ENCODE data around the gene TIGD1. TPM values are rescaled to one million over a fixed set of nuclear protein-coding genes. Genes with fewer than 3 reads are reported as not detected.

The TIGD1 gene
- total RNA-seq, 4 donors from 2014 or later, result 1.2 to 7.1 (median 3.2) TPM

DNA sequence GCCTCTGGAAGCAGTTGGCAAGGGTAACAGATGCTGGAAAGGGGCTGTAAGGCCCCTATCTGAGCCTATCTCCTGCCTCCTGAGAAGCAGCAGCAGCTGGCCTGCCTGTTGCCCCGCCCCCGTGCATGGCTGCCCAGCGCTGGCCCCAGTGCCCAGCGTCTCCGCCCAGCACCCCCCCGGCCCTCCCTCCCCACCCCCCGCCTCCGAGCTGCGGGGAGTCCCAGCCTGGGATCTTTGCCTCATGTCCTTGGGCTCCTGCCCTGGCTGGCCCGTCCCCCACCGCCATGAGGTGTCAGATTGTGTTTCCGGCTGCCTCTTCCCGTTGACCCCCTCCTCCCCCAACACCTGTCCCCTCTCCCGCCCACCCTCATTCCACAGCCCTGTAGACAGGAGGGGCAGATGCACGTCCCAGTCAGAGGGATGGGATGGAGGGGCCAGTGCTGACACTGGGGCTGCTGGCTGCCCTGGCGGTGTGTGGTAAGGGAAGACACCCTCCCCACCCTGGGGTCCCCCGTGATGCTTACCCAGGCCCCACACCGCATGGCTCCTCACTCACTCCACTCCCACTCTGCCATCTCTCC lies 24.5 kb downstream of the TIGD1 start, which contains the start of gene CHRND:
CHRND (plus strand) TSS at position 370 of the 581 bp plus-strand sequence; CDS start at position 426, 56 bp downstream.
- intact Hi-C loops (cut with DNase I), result no loop called here
- Histone ChIP-seq H3K9me3 (no peaks in the 10 kb centered on the region), H3K4me1 (peaks cover 17 to 39% (median 26%) of the 10 kb centered on the region in 3 donors), H3K36me3 (no peaks in the 10 kb centered on the region), H3K27me3 (peaks cover 19 to 81% (median 23%) of the 10 kb centered on the region in 4 donors), H3K4me3 (no peak within 1 kb of the TSS), H3K27ac (no peak within 1 kb of the TSS)
- TF ChIP-seq, protein P1, sequence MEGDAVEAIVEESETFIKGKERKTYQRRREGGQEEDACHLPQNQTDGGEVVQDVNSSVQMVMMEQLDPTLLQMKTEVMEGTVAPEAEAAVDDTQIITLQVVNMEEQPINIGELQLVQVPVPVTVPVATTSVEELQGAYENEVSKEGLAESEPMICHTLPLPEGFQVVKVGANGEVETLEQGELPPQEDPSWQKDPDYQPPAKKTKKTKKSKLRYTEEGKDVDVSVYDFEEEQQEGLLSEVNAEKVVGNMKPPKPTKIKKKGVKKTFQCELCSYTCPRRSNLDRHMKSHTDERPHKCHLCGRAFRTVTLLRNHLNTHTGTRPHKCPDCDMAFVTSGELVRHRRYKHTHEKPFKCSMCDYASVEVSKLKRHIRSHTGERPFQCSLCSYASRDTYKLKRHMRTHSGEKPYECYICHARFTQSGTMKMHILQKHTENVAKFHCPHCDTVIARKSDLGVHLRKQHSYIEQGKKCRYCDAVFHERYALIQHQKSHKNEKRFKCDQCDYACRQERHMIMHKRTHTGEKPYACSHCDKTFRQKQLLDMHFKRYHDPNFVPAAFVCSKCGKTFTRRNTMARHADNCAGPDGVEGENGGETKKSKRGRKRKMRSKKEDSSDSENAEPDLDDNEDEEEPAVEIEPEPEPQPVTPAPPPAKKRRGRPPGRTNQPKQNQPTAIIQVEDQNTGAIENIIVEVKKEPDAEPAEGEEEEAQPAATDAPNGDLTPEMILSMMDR (IDR thresholded peaks at IDR 0.05), result no peak
- no peak for TF ChIP-seq POLR2A (IDR thresholded peaks at IDR 0.05)
- WGBS, 2 donors, result 30 to 43% methylated on average over 2 to 7 of the region's 18 CpGs
- DNase-seq, result no peak

DNA sequence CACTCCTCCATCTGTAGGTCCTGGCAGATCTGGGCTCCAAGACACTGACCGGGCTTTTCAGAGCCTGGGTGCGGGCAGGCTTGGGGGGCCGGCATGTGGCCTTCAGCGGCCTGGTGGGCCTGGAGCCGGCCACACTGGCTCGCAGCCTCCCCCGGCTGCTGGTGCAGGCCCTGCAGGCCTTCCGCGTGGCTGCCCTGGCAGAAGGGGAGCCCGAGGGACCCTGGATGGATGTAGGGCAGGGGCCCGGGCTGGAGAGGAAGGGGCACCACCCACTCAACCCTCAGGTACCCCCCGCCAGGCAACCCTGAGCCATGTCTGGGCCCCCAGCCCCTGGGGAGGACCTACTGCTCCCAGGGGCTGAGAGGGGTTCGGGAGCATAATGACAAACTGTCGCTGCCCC lies 25.2 kb downstream of the TIGD1 start:
- H3K9me3 ChIP-seq, result no peaks in the 10 kb centered on the region
- 60 to 67% methylated on average over 1 to 3 of the region's 14 CpGs for WGBS, 2 donors
- peaks cover 17 to 39% (median 26%) of the 10 kb centered on the region in 3 donors for H3K4me1 ChIP-seq
- no peak for TF ChIP-seq POLR2A (IDR thresholded peaks at IDR 0.05)
- TF ChIP-seq, protein P1 (IDR thresholded peaks at IDR 0.05), result no peak
- no peaks in the 10 kb centered on the region for H3K36me3 ChIP-seq
- H3K27ac ChIP-seq, result no peak overlapping the region
- H3K27me3 ChIP-seq, result peaks cover 19 to 88% (median 23%) of the 10 kb centered on the region in 4 donors
- intact Hi-C loops (cut with DNase I), result no loop called here
- DNase-seq, result no peak
- no peak overlapping the region for H3K4me3 ChIP-seq

DNA sequence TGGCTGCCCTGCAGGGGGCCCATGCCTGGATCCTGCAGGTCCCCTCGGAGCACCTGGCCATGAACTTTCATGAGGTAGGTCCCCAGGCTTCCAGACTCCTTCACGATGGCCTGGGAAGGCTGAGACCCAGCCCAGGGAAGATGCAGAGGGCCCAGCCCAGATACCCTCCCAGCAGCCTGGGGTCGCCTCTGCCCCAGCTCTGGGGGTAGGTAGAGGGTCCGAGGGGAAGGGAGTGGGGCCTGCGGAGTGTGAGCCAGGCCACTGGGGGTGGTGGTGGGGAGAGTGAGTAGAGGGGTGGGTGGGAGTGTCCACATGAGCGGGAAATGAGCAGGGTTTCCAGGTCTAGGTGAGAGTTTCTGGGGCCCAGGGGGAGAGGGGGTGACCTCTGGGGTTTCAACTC lies 25.6 kb downstream of the TIGD1 start:
- peaks cover 17 to 39% (median 26%) of the 10 kb centered on the region in 3 donors for H3K4me1 ChIP-seq
- H3K4me3 ChIP-seq, result no peak overlapping the region
- intact Hi-C loops (cut with DNase I), result loop anchor here (5.0 kb wide), 1 partner anchor 77 kb away; no protein-coding TSS in a partner anchor
- no peaks in the 10 kb centered on the region for H3K36me3 ChIP-seq
- H3K9me3 ChIP-seq, result no peaks in the 10 kb centered on the region
- TF ChIP-seq POLR2A (IDR thresholded peaks at IDR 0.05), result no peak
- TF ChIP-seq, protein P1 (IDR thresholded peaks at IDR 0.05), result no peak
- no peak for DNase-seq
- WGBS, 2 donors, result 60 to 100% methylated on average over 1 to 4 of the region's 6 CpGs
- H3K27ac ChIP-seq, result no peak overlapping the region
- H3K27me3 ChIP-seq, result peaks cover 19 to 93% (median 23%) of the 10 kb centered on the region in 4 donors

DNA sequence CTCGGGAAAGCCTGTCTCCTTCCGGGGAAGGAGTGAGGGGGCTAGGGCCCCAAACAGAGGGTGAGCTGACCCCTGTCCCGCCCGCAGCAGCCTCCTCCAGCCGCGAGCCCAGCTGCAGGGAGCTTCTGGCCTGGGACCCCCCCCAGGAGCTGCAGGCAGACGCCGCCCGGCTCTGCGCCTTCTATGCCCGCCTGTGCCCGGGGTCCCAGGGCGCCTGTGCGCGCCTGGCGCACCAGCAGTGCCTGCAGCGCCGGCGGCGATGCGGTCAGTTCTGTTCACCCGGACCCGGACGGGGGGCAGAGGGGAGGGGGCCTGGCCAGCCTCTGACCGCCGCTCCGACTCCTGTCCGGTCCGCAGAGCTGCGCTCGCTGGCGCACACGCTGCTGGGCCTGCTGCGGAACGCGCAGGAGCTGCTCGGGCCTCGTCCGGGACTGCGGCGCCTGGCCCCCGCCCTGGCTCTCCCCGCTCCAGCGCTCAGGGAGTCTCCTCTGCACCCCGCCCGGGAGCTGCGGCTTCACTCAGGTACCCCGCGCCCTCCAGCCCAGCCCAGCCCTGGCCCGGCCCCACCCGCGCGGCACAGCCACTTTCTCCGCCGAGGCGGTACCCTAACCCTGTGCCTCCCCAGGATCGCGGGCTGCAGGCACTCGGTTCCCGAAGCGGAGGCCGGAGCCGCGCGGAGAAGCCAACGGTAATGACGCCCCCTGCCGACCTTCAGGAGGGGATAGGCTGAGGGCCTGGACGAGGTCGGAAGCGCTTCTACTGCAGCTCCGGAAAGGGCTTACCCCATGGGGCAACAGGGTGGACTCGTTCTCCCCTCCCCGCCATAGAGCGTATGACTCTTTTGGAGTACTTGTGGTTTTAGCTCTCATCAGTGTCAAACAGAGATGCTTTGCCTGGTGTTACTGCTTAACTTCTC lies 26.4 kb downstream of the TIGD1 start:
- peaks cover 19 to 98% (median 23%) of the 10 kb centered on the region in 4 donors for H3K27me3 ChIP-seq
- H3K36me3 ChIP-seq, result no peaks in the 10 kb centered on the region
- peak overlapping the region in 2 of 4 donors; percentile 34 to 55 for H3K4me3 ChIP-seq
- intact Hi-C loops (cut with DNase I), result loop anchor here (5.0 kb wide), 1 partner anchor 77 kb away; no protein-coding TSS in a partner anchor
- peaks cover 17 to 39% (median 26%) of the 10 kb centered on the region in 3 donors for H3K4me1 ChIP-seq
- H3K27ac ChIP-seq, result no peak overlapping the region
- 20% methylated on average over 5 of the region's 75 CpGs; no CpG with 5 or more reads in 1 of the 2 donors for WGBS, 2 donors
- no peak for TF ChIP-seq POLR2A (IDR thresholded peaks at IDR 0.05)
- TF ChIP-seq, protein P1 (IDR thresholded peaks at IDR 0.05), result no peak
- DNase-seq, result no peak
- no peaks in the 10 kb centered on the region for H3K9me3 ChIP-seq

DNA sequence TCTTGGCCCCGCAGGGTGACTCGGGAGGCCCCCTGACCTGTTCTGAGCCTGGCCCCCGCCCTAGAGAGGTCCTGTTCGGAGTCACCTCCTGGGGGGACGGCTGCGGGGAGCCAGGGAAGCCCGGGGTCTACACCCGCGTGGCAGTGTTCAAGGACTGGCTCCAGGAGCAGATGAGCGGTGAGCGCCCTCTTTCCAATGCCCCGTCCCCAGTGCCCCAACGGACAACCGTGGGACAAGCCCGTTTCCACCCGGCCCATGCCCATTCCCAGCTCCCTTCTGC lies 27.0 kb downstream of the TIGD1 start:
- Histone ChIP-seq H3K27ac (no peak overlapping the region), H3K4me3 (peak overlapping the region in 1 of 4 donors; percentile 34), H3K4me1 (peaks cover 17 to 39% (median 26%) of the 10 kb centered on the region in 3 donors), H3K27me3 (peaks cover 19 to 98% (median 23%) of the 10 kb centered on the region in 4 donors), H3K9me3 (no peaks in the 10 kb centered on the region), H3K36me3 (no peaks in the 10 kb centered on the region)
- intact Hi-C loops (cut with DNase I), result loop anchor here (5.0 kb wide), 1 partner anchor 76 kb away; no protein-coding TSS in a partner anchor
- no peak for DNase-seq
- TF ChIP-seq, protein P1 (IDR thresholded peaks at IDR 0.05), result no peak
- no peak for TF ChIP-seq POLR2A (IDR thresholded peaks at IDR 0.05)
- 20% methylated on average over 1 of the region's 16 CpGs; no CpG with 5 or more reads in 1 of the 2 donors for WGBS, 2 donors

Data from esophagus squamous epithelium (tissue), 5 donors.